GM11168 (cell line): ENCODE data around the gene METRN.

ENCODE experiments used
- in situ Hi-C: fragments of 300-500 bp; cut with MboI; formaldehyde crosslinking; loops from one replicate; pipeline ENCODE4 v1.12.0; 2022; ENCODE audit warnings: low sequenced_read_pairs; ENCODE audit not compliant: unreplicated experiment

The METRN gene

DNA sequence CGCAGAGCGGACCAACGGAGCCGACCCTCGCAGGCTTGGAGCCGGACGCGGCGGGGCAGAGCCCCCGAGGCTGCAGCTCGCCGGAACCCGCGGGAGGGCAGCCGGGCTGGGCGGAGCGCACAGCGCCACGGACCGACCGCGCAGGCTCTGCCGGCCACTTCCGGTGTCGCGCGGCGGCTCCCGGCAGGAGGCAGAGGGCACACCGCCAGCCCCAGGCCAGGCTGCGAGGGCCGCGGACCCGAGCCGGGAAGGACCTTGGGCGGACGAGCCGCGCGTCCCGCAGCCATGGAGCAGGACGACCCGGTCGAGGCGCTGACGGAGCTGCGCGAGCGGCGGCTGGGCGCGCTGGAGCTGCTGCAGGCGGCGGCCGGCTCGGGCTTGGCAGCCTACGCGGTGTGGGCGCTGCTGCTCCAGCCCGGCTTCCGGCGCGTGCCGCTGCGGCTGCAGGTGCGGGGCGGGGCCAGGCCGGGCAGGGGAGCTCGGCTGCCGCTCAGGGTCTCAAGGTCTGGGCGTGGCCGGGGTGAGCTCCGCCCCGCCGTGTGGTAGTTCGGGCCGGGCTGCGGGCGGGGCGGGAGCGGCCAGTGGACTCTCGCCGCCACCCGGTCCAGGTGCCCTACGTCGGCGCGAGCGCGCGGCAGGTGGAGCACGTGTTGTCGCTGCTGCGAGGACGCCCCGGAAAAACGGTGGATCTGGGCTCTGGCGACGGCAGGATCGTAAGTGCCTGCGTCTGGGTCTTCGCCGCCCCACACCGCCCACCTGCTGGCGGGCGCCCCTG lies 6.3 kb downstream of the METRN start, which contains the start of gene ANTKMT:
Gene ANTKMT (plus strand): TSS at position 157 of the 775 bp plus-strand sequence. CDS start 129 bp downstream, at position 286.
- in situ Hi-C loops, result no loop called here

DNA sequence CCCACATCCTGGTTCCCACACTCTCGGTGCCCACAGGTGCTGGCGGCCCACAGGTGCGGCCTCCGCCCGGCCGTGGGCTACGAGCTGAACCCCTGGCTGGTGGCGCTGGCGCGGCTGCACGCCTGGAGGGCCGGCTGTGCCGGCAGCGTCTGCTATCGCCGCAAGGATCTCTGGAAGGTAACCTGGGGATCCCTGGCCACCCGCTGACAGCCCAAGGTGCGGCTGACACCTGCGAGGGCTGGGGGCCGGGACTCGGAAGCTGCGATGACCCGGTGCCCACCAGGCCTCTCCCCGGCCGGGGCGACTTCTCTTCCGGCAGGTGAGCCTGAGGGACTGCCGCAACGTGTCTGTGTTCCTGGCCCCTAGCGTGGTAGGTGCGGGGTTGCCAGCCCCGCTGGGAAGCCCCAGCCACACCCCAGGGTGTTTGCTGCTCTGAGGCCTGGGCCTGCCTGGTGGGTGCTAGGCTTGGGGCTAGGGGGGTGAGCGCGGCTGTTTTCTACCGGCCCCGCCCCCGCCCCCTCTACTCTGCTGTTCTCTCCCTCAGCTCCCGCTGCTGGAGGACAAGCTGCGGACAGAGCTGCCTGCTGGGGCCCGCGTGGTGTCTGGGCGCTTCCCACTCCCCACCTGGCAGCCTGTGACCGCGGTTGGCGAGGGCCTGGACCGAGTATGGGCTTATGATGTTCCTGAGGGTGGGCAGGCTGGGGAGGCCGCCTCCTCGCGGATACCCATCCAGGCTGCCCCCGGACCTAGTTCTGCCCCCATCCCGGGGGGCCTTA lies 7.0 kb downstream of the METRN start:
- in situ Hi-C loops, result no loop called here

DNA sequence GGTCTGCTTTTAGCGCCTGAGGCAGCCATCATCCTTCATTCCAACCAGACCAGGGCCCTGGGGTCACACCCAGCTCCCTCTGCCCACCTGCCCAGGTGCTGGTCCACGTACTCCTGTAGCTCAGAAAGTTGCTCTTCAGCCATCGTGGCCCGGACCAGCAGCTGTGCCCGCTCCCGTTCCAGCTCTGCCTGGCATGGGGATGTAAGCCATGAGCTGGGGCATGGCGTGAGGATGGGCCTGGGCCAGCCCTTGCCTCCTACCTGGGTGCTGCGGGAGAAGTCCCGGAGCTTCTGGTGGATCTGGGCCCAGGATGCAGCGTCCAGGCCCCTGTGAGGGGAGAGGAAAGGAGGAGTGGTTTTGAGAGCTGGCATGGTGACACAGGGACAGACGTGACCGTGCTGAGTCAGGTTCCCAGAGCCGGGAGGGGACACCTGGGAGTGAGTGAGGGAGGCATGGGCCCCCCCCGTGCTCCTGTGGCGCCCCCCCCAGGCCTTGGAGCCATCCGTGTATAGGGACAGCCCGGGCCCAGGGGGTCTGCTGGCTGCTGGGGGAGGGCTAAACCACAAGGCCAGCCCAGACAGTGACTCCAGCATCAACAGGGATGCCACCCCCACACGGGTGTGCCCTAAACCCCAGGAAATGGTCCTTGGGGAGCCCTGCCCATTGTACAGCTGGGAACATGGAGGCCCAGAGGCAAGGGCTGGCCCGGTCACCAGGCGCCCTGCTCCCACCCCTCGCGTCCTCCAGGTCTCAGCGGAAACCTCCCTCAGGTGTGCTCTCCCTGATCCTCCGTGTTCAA lies 8.1 kb downstream of the METRN start:
- in situ Hi-C loops, result no loop called here

DNA sequence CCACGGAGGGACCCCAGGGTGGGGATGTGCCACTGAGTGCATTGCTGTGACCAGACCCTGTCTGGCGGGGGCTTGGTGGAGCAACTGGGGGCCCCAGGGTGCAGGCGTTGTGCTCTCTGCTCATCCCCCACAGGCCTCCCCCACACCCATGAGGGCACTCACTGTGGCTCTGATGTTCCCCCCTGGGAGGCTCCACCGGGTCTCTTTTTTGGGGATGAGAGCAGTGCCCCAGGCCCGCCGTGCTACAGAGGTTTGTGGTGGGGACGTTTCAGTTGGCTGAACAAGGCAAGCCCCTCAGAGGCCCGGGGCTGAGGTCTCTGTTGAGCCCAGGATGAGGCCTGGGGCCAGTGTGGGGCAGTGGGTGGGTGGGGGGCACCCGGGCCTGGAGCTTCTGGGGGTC lies 8.8 kb downstream of the METRN start:
- in situ Hi-C loops, result no loop called here

- in situ Hi-C loops, result no loop called here
Observed at GRCh38 chr16:724188-725040, 9.5 kb downstream of the METRN start.

- in situ Hi-C loops, result no loop called here
Observed at GRCh38 chr16:725041-725376, 10.1 kb downstream of the METRN start.

GRCh38 chr16:725463-726187 lies 10.7 kb downstream of the METRN start:
- in situ Hi-C loops, result no loop called here

- in situ Hi-C loops, result no loop called here
Observed at GRCh38 chr16:726188-726437, 11.2 kb downstream of the METRN start.

DNA sequence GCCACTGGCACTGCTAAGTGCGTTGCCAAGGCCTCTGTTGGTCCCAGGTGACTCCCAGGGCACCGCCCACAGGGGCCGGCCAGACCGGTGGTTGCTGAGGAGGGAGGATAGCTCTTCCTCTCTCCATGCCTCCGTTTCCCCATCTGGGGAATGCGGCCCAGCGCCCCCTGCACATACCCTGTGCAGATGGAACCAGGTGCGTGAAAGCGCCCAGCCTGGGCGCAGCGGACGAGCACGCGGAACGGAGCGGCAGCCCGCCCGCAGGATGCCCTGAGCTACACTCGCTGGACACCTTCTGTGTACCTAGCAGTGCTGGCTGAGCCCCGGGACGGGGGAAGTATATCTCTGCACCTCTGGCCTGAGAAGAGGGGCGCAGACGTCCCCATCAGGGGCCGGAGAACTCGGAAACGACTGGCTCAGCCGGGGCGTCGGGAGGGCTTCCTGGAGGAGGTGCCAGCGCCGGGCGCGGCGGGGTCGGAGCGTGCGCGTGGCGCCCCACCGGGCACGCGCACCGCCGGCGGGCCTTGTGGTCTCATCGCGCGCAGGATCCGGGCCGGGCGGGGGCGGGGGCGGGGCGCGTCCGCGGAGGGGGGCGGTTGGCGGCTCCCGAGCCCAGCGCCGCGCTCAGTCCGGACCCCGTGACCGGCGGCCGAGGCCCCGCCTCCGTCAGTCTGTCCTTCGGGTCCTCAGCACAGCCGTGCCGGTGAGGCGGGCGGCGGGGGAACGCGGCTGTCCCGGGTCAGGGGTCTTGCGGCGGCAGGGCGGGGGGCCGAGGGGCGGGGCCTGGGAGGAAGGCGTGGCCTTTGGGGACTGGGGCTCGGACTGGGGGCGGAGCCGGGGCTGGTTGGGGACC lies 11.7 kb downstream of the METRN start, which contains the start of the genes CCDC78 and HAGHL:
Gene CCDC78 (minus strand): TSS at position 6 of the 853 bp plus-strand sequence. CDS start 76 bp downstream, outside the sequence.
Gene HAGHL (plus strand): TSS at position 669 of the 853 bp plus-strand sequence. CDS start 404 bp downstream, outside the sequence.
- in situ Hi-C loops, result no loop called here

DNA sequence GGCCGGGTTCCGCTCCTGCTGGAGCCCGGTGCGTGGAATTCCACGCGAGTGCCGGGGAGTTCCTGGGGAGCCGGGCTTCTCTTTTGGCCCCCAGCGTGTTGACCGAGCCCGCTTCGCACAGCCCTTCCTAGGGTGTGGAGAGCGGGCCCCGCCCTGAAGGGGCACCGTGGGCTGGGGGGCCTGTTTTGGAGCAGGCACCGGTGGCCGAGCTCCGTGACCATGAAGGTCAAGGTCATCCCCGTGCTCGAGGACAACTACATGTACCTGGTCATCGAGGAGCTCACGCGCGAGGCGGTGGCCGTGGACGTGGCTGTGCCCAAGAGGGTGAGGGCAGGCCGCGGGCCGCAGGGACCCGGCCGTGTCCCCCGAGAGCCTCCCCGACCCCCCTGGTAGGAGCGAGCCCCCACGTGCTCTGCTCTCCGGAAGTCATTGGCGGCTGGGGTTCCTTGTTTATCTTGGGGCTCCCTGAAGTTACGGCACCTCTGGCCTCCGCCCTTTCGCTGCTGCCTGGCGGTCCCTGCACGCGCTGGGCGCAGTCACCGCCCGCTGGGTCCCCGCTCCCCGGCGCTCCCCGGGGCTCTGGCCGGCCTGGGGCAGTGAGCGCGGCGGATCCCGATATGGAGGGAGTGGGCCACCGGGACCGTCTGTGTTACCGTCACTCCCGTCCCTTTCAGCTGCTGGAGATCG lies 12.5 kb downstream of the METRN start:
- in situ Hi-C loops, result no loop called here

GRCh38 chr16:728131-728889 lies 13.4 kb downstream of the METRN start:
- in situ Hi-C loops, result no loop called here

DNA sequence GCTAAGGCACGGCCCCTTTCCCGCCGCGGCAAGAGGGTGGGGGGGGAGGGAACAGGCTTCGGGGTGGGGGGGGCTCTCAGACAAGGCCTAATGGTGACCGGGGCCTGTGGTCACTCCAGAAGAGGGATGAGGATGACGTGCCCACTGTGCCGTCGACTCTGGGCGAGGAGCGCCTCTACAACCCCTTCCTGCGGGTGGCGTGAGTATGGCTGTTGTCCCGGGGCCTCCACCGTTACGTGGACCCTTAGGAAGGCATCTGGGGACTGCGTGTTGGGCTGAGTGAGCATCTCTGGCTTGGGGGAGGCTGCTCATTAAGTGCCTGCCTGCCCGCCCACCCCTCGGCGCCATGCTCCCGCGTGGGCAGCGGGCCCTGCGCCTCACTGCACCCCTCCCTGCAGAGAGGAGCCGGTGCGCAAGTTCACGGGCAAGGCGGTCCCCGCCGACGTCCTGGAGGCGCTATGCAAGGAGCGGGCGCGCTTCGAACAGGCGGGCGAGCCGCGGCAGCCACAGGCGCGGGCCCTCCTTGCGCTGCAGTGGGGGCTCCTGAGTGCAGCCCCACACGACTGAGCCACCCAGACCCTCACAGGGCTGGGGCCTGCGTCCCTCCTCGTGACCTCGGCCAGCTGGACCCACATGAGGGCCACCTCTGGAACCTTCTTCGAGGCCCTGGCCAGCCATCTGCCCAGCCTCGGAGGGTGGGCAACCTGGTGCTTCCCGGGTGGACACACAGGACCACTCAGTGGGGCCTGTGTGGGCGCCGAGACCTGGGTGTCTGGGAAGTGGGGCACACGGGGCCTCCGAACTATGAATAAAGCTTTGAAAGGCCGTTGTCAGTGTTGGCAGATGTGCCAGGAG lies 14.2 kb downstream of the METRN start:
- in situ Hi-C loops, result no loop called here

- in situ Hi-C loops, result no loop called here
Observed at GRCh38 chr16:729768-730665, 15.1 kb downstream of the METRN start.

- in situ Hi-C loops, result no loop called here
Observed at GRCh38 chr16:730666-731509, 16.0 kb downstream of the METRN start.
